NOMO-1 treated with dmso at 0.1 percent for 144 hours (cell line): Measurements from ENCODE around the gene PRKAR1B.

ENCODE experiments used
- DNase-seq: peaks from one replicate; lab custom pipeline; 2025; ENCODE audit not compliant: unreplicated experiment; lab: John Stamatoyannopoulos, UW

Gene PRKAR1B

GRCh38 chr7:698515-699475, 28.3 kb downstream of the PRKAR1B start:
- no peak for DNase-seq

GRCh38 chr7:696812-697551, 30.1 kb downstream of the PRKAR1B start:
- no peak for DNase-seq

DNA sequence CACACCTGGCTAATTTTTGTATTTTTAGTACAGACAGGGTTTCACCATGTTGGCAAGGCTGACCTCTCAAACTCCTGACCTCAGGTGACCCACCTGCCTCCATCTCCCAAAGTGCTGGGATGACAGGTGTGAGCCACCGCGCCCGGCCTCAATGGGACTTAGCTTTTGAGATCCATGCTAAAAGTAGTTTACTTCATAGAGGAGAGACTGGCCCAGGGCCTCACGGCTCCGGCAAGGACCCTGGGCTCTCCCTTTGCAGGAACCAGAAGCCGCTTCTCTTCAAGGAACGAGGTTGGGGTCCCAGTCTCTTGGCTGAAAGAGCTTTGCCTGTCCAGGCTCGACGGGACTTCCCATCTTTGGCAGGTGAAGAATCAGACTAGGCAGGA, 30.7 kb downstream of the PRKAR1B start:
- DNase-seq: no peak

DNA sequence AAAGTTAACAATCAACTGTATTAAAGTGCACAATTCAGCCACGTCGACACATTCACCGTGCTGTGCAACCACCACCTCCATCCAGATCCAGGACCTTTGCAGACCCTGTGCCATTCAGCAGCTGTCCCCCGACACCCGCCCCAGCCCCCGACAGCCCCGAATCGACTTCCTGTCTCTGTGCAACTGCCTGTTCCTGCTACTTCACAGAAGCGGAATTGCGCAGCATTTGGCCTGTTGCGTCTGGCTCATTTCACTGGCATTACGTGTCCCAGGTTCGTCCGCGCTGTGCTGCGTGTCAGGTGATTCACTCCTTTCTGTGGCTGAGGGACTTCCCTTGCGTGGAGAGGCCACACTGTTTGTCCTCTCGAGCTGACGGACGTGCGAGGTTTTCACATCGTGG, 33.8 kb downstream of the PRKAR1B start:
- no peak for DNase-seq

DNA sequence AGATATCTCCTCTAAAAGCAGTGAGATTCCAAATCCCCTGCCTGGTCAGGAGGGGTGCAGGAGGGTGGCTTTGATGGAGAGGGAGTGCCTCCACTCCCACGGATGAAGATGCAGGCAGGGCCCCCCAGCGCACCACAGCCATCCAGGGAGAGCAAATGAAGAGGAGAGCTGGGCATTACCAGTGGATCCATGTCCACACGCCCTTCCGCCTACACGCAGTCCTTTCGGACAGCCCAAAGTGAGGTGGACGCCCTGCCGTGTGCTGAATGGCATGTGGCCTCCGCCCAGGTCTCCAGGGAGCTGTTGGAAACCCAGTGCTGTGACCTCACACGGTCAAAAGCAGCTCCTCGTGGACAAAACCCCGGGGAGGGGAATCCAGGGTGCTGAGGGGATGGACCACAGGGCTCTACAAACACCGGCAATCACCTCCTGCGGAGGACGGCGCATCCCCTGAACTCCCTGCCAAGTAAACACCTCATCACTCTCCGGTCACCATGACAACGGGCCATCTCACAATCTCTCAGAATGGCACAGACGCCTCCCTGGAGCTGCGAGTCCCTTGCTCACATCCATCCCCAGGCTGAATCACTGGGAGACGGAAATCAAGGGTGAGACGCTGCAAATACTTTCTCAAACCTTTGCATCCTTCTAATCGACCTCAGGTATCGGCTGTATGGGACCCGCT, 35.6 kb downstream of the PRKAR1B start:
- DNase-seq: no peak

DNA sequence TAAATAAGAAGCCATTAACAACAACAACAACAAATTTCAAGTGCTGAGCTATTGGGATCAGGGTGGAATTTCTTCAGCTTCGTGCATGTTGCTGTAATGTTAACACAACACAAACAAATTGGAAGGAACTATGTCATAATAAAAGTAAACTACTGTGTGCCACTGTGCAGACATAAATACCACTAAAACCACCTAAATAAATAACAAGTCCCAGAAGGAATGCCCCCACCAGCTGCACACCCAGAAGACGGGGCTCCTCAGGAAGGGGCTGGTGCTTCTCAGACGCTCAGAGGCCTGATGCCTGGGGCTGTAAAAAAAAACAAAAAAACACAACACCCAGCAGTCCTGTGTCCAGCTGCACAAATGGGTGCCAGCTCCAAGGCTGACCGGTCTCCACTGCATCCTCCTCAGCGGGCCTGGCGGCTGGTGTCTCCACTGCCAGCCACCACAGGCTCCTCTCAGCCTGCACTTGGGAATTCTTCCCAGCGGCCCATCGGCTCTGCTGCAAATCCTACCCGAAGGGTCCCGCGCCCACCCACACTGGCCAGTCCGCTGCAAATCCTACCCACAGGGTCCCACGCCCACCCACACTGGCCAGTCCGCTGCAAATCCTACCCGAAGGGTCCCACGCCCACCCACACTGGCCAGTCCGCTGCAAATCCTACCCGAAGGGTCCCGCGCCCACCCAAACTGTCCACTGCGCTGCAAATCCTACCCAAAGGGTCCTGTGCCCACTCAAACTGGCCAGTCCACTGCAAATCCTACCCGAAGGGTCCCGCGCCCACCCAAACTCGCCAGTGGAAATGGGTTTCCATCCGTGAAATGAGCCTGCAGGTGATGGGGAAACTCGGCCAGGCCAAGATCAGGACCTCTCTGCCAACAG, 36.4 kb downstream of the PRKAR1B start:
- DNase-seq: no peak

DNA sequence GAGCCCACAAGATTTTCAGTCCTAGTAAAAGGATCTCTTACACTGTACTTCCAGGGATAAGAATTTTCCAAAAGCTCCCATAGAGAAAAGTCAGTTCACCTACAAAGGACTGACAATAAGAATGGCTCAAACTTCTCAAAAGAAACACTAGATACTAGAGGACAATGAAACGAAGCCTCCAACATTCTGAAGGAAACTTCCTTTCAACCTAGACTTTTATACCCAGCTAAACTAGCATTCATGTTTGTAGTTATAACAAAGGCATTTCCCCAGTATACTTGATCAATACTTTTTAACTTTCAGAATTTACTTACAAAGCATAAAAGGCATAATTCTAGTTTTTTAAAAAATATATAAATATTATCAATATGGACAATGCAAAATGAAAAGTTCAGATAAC, 41.5 kb downstream of the PRKAR1B start:
- DNase-seq: no peak

- DNase-seq: no peak
Observed at GRCh38 chr7:684416-684815, 42.7 kb downstream of the PRKAR1B start.

DNA sequence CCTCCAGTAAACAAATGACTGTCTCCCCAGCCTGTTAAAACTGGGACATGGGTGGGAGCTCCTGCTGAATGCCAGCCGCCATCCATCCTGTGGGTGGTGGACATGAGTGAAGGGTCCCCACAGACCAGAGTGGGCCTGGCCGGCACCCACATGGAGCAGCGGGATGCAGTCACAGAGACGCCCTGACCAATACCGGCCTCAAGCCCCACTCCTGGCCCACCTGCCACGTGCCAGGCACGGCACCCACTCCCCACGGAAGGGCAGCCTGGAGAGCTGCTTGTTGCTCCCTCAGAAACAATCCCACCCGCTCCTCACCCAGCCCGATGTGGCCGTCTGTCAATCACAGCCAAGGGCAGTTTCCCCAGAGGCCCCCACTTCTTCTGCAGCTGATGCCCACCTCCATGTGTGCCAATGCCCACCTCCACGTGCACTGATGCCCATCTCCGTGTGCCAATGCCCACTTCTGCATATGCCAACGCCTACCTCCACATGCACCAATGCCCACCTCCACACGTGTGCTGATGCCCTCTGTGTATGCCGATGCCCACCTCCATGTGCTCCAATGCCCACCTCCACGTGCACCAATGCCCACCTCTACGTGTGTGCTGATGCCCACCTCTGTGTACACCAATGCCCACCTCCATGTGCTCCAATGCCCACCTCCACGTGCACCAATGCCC, 43.4 kb downstream of the PRKAR1B start:
- DNase-seq: no peak

DNA sequence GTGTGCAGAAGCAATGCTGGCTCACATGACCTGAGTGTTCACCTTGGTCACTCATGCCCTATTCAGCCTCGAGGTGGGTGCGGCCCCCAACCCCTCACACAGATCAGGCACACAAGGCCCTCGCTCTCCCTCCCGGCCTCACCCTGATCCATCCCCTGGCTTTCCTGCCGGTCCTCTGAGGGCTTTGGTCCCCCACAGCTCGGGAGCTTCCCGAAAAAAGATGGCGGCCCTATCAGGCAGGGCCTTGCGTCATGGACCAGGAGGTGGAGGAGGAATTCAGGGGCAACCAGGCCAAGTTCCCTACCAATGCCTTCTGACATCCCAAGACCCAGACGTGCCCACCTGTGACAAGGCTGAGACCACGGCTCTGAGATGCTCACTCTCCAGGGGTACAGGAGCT, 44.3 kb downstream of the PRKAR1B start:
- DNase-seq: no peak

DNA sequence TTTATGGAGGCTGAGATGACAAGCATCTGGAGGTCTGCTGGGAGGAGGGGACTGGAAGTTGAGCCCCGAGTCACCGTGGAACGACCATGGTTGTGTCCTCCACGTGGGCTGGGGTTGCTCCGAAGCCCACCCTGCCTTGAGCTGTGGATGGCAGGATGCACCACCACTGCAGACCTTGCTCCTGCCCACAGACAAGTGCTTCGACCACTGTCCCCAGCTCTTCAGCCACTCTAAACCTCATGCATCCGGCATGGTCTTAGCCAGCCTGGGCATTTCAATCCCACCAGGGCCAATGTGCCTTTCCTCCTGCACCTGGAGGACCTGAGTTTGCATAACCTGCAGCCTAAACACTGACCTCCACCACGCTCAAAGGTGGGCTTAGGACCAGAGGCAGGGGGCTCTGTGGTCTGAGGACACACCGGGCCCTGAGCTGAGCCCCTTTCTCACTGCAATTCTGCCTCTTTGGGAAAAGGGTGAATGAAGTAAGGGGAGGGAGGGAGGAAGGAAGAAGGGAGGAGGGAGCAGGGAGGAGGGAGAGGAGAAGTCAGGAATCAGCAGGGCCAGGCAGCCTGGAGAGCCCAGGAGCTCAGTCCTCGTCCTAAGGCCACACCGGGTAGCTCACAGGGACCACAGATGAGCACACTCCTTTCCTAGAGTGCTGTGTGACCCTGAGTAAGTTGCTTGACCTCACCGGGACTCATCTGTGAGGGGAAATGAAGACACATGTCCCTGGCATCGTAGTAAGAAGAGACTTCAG, 45.4 kb downstream of the PRKAR1B start:
- DNase-seq: no peak

DNA sequence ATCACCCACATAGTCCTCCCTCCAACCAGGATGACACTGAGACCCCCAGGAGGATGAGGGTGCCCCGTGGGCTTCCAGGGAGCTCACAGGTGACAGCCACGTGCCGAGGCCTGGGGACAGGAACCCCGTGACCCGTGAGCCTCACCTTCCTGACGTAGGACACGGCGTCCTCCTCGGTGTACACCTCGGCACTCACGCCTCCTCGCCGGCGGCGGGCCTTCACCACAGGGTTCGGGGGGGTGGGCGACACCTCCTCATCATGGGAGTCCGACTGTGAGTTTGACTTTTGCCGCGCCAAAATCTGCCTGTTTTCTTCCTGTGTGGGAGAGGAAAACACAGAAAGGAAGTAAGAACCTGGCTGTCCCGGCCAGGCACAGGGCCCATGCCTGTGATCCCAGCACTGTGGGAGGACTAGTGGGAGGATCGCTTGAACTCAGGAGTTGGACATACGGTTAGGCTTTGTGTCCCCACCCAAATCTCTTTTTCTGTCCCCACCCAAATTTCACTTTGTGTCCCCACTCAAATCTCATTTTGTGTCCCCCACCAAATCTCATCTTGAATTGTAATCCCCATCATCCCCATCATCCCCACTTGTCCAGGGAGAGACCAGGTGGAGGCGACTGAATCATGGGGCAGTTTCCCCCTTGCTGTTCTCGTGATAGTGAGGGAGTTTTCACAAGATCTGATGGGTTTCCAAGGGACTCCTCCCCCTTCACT, 46.5 kb downstream of the PRKAR1B start:
- DNase-seq: no peak

DNA sequence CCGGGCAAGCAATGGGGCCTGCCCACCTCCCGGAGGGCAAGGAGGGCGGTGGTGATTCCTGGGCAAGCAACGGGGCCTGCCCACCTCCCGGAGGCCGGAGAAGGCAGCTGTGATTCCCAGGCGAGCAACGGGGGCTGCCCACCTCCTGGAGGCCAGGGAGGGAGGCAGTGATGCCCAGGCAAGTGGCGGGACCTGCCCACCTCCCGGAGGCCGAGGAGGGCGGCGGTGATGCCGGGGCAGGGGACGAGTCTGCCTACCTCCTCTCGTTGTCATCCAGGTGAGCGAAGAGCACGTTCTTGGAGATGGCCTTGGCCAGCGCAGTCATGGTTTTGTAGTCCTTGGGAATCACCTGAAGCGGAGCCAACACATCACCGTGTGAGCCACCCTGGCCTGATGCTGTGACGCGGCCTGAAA, 50.1 kb downstream of the PRKAR1B start:
- no peak for DNase-seq

GRCh38 chr7:676246-676971, 50.7 kb downstream of the PRKAR1B start:
- DNase-seq: no peak

GRCh38 chr7:674454-675410, 52.3 kb downstream of the PRKAR1B start:
- no peak for DNase-seq

- no peak for DNase-seq
Observed at GRCh38 chr7:673681-674453, 53.2 kb downstream of the PRKAR1B start.
